ENCODE results near the gene CARHSP1.
"Not testable (repeated sequence)": the region's sequence is repeated elsewhere in the genome, so short reads cannot be mapped to it uniquely, and the experiment has no call there.

CARHSP1 gene

GRCh38 chr16:8868416-8869211 lies at the start of gene CARHSP1:
TSS of gene CARHSP1 (minus strand) at chr16:8869006. CDS start at chr16:8859328, 9,678 bp downstream.
- peak; percentile 43 for DNase-seq

GRCh38 chr16:8917336-8917735 lies 48.5 kb upstream of the CARHSP1 start:
- DNase-seq, result not testable (repeated sequence)

- DNase-seq, result no peak
Observed at GRCh38 chr16:8916541-8917225, 47.9 kb upstream of the CARHSP1 start.

GRCh38 chr16:8915722-8916301 lies 47.0 kb upstream of the CARHSP1 start:
- DNase-seq, result no peak

- no peak for DNase-seq
Observed at GRCh38 chr16:8914098-8914497, 45.3 kb upstream of the CARHSP1 start.

- DNase-seq, result no peak
Observed at GRCh38 chr16:8912793-8913192, 44.0 kb upstream of the CARHSP1 start.

GRCh38 chr16:8910811-8911210 lies 42.0 kb upstream of the CARHSP1 start:
- no peak for DNase-seq

- no peak for DNase-seq
Observed at GRCh38 chr16:8908810-8909468, 40.1 kb upstream of the CARHSP1 start.

- no peak for DNase-seq
Observed at GRCh38 chr16:8907096-8907495, 38.3 kb upstream of the CARHSP1 start.

- no peak for DNase-seq
Observed at GRCh38 chr16:8905795-8906591, 37.2 kb upstream of the CARHSP1 start.

- DNase-seq, result no peak
Observed at GRCh38 chr16:8905168-8905762, 36.5 kb upstream of the CARHSP1 start.

GRCh38 chr16:8904018-8904430 lies 35.2 kb upstream of the CARHSP1 start:
- no peak for DNase-seq

- no peak for DNase-seq
Observed at GRCh38 chr16:8903004-8903403, 34.2 kb upstream of the CARHSP1 start.

GRCh38 chr16:8901320-8901861 lies 32.6 kb upstream of the CARHSP1 start:
- no peak for DNase-seq

GRCh38 chr16:8900343-8900742 lies 31.5 kb upstream of the CARHSP1 start:
- no peak for DNase-seq

- DNase-seq, result no peak
Observed at GRCh38 chr16:8899709-8900317, 31.0 kb upstream of the CARHSP1 start.

GRCh38 chr16:8898660-8899318 lies 30.0 kb upstream of the CARHSP1 start:
- DNase-seq, result no peak

- DNase-seq, result no peak
Observed at GRCh38 chr16:8894736-8895334, 26.0 kb upstream of the CARHSP1 start.

GRCh38 chr16:8893976-8894690 lies 25.3 kb upstream of the CARHSP1 start:
- no peak for DNase-seq

GRCh38 chr16:8893426-8893825 lies 24.6 kb upstream of the CARHSP1 start:
- no peak for DNase-seq

Measured in SHP77 treated with DMSO at 0.1 percent for 48 hours (cell line).